NCI-H1694 (cell line): Measurements from ENCODE around the gene SMIM28.
"Not testable (repeated sequence)": the region's sequence is repeated elsewhere in the genome, so short reads cannot be mapped to it uniquely, and the experiment has no call there.

ENCODE experiments used
- DNase-seq: peaks from one replicate; lab custom pipeline; 2025; lab: John Stamatoyannopoulos, UW

SMIM28 gene

DNA sequence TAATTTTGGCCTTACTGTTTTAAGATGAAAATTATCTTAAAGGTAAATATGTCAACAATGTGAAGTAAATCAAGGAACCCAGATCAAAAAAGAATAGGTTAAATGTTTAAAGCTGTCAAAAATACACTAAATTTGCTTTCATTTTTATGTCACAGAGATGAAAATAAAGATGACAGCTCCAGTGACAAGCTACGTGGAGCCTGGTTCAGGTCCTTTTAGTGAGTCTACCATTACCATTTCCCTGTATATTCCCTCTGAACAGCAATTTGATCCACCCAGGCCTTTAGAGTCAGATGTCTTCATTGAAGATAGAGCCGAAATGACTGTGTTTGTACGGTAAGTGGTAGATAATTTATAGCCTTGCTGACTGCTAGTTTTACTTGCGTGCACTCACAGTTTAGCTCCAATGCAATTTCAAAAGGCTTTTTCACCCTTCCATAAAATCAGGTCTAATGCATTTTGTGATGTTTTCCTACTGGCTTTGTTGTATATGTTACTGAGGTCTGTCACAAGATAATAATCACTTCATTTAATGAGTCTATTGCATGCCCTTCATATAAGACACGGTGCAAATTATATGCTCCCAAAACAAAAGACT lies 28.2 kb downstream of the SMIM28 start:
- DNase-seq: no peak

DNA sequence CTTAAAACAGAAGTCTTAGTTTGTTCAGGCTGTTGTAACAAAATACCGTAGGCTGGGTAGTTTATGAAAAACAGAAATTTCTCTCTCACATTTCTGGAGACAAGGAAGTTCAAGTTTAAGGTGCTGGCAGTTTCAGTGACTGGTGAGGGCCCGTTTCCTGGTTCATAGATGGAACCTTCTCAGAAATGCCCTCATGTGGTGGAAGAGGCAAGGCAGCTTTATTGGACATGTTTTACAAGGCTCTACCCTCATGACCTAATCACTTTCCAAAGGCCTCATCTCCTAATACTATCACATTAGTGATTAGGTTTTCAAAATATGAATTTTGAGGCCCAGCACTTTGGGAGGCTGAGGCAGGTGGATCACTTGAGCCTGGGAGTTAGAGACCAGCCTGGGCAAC lies 28.7 kb downstream of the SMIM28 start:
- no peak for DNase-seq

DNA sequence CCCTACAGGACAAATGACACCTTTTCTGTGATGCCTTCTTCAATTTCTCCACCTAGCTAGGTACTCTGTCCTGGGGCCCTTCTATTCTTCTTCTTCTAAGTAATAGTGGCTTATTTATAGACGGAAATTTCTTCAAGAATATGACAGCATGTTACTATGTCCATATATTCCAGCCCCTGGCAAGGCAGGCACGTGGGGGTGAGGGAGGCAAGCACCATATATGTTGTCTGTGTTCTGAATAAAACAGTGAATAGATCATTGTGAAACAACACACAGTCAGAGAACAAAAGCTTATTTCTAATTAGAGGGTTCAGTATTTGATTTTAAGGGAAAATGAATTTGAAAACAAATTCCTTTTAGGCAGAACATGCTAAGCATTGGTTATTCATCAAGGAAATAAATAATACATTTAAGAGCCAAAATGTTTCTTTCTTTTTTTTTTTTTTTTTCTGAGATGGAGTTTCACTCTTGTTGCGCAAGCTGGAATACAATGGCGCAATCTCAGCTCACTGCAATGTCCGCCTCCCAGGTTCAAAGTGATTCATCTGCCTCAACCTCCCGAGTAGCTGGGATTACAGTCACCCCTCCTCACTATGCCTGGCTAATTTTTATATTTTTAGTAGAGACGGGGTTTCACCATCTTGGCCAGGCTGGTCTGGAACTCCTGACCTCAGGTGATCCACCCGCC lies 32.5 kb downstream of the SMIM28 start:
- no peak for DNase-seq

GRCh38 chr6:138410972-138411880 lies 33.5 kb downstream of the SMIM28 start:
- DNase-seq: no peak

GRCh38 chr6:138415125-138415524 lies 37.4 kb downstream of the SMIM28 start:
- no peak for DNase-seq

- DNase-seq: no peak
These were observed 38.5 kb downstream of the SMIM28 start for GRCh38 chr6:138416206-138416605.

DNA sequence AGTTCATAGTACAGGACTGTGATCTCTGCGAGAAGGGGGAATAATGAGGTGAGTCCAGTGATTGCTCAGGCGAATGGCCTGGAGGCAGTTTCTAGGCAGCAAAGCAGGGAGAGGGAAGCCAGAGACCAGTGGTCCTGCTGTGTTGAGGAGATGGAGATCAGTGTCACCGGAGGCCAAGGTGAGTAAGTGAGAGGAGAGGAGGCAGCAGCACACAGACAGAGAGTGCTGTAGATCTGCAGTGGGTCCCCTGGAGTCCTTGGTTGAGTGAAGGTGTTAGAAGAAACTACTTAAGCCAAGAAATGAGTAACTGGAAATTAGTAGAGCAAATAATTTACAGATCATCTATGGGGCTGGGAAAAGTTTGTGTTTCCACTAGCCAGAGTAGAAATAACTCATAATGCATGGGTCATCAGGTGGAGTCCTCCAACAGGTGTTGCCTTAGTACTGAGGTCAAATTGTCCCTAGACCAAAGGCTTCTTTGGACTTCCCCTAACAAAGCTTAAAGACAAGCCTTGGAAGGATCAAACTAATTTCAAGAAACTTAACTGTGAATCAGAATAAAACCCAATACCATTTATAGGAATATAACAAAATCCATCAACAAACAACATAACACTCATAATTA lies 39.9 kb downstream of the SMIM28 start:
- no peak for DNase-seq

DNA sequence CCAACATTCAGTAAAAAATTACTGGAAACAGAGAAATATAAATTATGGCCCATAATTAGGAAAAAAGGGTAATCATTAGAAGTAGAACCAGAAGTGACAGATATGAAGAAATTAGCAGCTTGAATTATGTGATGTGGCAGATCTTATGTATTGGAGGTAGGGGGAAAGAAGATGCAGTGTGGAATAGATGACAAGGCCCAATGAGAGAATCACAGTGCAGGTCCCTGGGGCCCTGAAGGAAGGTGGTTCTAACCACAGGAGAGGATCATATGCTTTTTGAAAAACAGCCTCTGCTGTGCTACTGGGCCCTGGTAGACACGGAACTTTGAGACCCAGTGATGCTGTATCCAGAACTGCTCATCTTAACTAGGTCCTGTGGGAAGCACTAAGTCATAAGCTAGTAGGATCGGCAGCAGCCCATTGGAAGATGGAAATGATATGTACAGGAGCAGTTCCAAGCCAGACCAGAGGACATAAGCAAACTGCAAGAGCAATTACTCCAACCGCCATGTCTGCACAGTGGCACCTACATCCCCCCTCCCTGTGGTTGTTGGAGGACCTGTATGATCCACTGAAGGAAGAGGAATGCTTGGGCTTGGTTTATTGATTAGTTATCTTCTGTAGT lies 40.5 kb downstream of the SMIM28 start:
- no peak for DNase-seq

DNA sequence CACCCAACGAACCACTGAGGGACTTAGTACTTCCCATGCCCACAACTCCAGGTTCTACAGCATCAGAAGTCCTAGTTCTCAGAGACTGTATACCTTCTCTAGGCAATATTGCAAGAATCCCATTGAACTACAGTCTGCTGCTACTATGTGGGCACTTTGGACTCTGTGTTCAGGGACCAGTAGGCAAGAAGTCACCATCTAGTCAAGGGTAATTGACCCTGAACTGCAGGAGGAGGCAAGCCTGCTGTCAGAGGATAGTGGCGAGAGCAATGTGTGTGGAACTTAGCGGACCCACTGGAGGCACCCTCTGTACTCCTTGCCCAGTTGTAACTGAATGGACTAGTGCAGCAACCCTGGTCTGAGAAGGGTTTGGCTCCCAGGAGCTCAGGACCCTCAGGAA lies 42.1 kb downstream of the SMIM28 start:
- DNase-seq: no peak

- DNase-seq: no peak
These were observed 42.7 kb downstream of the SMIM28 start for GRCh38 chr6:138420356-138420755.

- DNase-seq: no peak
These were observed 43.4 kb downstream of the SMIM28 start for GRCh38 chr6:138421089-138421488.

- no peak for DNase-seq
These were observed 43.9 kb downstream of the SMIM28 start for GRCh38 chr6:138421608-138422007.

DNA sequence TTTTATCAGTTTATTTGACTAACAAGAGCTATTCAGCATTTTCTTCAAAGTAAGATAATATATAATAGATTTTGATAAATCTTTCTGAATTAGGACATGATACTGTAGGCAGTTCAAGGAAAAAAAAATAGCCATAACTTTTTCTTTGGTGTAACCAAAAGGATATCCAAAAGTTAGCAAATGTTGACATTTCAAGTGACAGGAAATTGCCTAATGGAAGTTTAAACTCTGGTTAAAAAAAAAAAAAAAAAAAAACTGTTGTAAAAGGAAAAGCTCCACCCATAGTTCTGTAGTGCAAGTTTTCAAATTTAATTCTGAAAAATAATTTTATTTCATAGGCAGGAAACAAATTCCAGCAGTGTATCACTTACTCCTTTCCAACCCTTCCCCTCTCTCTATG lies 45.2 kb downstream of the SMIM28 start:
- no peak for DNase-seq

GRCh38 chr6:138424004-138424904 lies 46.5 kb downstream of the SMIM28 start:
- no peak for DNase-seq

DNA sequence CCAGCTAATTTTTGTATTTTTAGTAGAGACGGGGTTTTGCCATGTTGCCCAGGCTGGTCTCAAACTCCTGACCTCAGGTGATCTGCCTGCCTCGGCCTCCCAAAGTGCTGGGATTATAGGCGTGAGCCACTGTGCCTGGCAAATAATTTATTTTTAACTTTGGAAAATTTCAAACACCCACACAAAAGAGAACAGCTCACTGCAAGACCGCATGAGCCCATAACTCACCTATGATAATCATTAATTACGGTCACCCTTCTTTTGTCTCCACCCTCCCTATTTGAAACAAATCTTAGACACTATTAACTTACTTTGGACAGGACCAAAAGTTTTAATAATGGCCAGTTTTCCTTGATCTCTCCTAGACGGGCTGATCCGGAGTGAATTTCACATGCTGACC lies 47.6 kb downstream of the SMIM28 start:
- not testable (repeated sequence) for DNase-seq

DNA sequence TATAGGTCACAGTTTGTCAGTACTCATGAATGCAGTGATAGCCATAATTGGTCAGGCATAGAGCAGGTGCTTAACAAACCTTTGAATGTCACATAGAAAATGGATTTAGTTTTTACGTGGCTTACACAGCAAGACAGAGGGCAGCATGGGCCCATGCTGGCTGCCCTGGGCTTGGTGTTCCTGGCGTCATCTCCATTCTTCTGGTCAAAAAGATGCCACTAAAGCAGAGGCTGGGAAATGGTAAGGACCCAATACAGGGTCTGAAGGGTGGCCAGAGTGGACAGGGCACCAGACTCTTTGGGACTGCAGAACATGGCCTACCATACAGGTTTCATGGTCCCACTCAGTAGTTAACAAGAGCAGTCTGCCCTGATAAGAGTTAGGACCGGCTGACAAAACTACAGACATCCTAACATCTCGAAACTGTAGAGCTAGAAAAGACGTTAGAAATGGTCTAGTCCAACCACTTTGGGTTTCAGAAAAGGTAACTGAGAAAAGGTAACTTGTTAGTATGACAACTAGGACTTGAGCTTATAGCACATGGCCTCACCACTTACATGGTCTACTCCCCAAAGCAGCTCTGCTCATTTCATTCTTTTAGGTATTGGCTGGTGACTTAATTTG lies 48.9 kb downstream of the SMIM28 start:
- no peak for DNase-seq

- DNase-seq: no peak
These were observed 50.0 kb downstream of the SMIM28 start for GRCh38 chr6:138427701-138428100.

DNA sequence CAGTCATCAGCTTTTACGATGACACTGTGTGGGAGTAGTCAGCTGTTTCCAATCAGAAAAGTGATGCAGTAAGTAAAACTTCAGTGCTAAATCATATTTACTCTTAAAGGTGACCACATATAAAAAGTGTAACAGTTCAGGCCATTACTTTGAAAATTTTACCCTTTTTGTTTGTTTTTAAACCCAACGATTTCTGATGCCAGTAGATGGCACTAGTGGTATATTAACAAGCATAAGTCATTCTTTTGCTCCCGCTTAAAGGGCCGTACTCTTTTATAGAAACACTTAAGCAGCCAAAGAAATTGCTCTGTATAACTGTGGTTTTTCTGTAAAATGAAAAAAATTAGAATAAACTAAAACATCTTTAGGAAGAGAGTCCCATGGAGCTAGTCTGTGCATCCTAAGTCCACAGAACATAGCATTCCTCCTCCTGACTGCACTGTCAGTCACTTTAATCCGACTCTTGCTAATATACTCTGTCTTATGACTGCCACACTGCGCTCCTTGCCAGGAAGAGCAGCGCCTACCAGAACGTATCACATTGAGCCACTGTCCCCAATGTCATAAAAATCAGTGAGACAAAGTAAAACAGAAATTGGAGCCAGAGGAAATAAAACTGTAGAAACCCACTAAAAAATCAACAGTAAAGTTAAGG lies 51.4 kb downstream of the SMIM28 start:
- DNase-seq: peak; percentile 34

GRCh38 chr6:138429761-138430160 lies 52.1 kb downstream of the SMIM28 start:
- no peak for DNase-seq
